NT2/D1 (cell line): ENCODE results near the gene MT1M.

Source experiments
- DNase-seq: peaks from one replicate; pipeline ENCODE4 v3.0.0-alpha.2; 2011; ENCODE audit warnings: low read depth, low spot score
- H3K27me3 ChIP-seq: 2 replicates; pipeline ENCODE4 v1.6.0; 2011; ENCODE audit warnings: mild to moderate bottlenecking; ENCODE audit not compliant: insufficient read length, insufficient read depth
- H3K36me3 ChIP-seq: 2 replicates; pipeline ENCODE4 v1.6.1; 2011; ENCODE audit warnings: mild to moderate bottlenecking, low read length, mixed read lengths; ENCODE audit not compliant: insufficient read depth, insufficient read length
- H3K4me1 ChIP-seq: 2 replicates; pipeline ENCODE4 v1.5.1; 2011; ENCODE audit not compliant: insufficient read depth, insufficient read length
- H3K4me3 ChIP-seq: 2 replicates; pipeline ENCODE4 v1.5.1; 2011; ENCODE audit warnings: low read depth; ENCODE audit not compliant: insufficient read length
- H3K9ac ChIP-seq: 2 replicates; pipeline ENCODE4 v1.6.0; 2011; ENCODE audit warnings: low read depth; ENCODE audit not compliant: insufficient read length
- H3K9me3 ChIP-seq: 2 replicates; pipeline ENCODE4 v1.5.1; 2011; ENCODE audit warnings: mild to moderate bottlenecking, low read length; ENCODE audit not compliant: insufficient read depth
- SUZ12 ChIP-seq: IDR thresholded peaks from 2 replicates; pipeline ENCODE4 v1.6.1; 2011; ENCODE audit not compliant: insufficient read length, insufficient read depth; ENCODE audit errors: extremely low read depth
- YY1 ChIP-seq: IDR thresholded peaks from 2 replicates; pipeline ENCODE4 v1.6.1; 2011; ENCODE audit not compliant: insufficient read length, insufficient read depth
- ZNF274 ChIP-seq: IDR thresholded peaks from 2 replicates; pipeline ENCODE4 v1.6.1; 2011; ENCODE audit warnings: mild to moderate bottlenecking, low read depth, low read length

The MT1M gene

DNA sequence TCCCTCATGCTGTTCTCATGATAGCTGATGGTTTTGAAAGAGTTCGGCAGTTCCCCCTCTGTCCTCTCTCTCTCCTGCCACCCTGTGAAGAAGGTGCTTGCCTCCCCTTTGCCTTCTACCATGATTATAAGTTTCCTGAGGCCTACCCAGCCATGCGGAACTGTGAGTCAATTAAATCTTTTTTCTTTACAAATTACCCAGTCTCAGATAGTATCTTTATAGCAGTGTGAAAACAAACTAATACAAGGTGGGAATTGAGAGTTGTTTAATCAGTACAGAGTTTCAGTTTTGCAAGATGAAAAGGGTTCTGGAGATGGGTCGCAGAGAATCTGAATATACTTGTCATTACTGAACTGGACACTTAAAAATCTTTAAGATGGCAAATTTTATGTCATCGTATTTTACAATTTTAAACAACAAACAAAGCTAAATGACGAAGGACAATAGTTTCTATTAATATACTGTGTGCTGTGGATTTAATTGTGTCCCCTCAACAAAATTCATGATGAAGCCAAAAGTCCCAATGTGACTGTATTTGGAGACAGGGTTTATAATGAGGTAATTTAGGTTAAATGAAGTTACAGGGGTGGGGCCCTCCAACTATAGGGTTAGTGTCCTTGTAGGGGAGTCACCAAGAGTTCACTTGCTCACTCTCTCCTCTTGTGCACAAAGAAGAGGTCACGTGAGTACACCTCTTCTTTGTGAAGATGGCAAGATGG is 38.7 kb upstream of the MT1M start:
- no peak for DNase-seq
- Histone ChIP-seq H3K9me3 (no peaks in the 10 kb centered on the region), H3K9ac (no peak overlapping the region)

DNA sequence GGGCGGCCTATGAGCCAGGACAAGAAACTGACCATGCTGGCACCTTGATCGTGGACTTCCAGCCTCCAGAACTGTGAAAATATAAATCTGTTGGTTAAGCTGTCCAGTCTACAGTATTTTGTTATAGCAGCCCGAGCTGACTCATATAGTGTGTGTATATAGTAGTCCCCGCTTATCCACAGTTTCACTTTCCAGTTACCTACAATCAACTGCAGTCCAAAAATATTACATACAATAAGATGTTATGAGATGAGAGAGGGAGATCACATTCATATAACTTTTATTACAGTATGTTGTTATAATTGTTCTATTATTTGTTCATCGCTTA is 38.2 kb upstream of the MT1M start:
- Histone ChIP-seq H3K9ac (no peak overlapping the region), H3K36me3 (no peaks in the 10 kb centered on the region), H3K4me1 (peaks cover 6% of the 10 kb centered on the region), H3K9me3 (no peaks in the 10 kb centered on the region), H3K4me3 (no peak overlapping the region), H3K27me3 (peaks cover 32% of the 10 kb centered on the region)
- TF ChIP-seq ZNF274 = no peak
- TF ChIP-seq YY1 = no peak
- TF ChIP-seq SUZ12 = no peak
- DNase-seq = no peak

More for the DNA sequence above, 38.7 kb upstream of the MT1M start:
- peaks cover 37% of the 10 kb centered on the region for H3K27me3 ChIP-seq
- TF ChIP-seq ZNF274 (no peak), SUZ12 (no peak), YY1 (no peak)
- H3K4me3 ChIP-seq = no peak overlapping the region
- H3K36me3 ChIP-seq = no peaks in the 10 kb centered on the region
- H3K4me1 ChIP-seq = peaks cover 8% of the 10 kb centered on the region

DNA sequence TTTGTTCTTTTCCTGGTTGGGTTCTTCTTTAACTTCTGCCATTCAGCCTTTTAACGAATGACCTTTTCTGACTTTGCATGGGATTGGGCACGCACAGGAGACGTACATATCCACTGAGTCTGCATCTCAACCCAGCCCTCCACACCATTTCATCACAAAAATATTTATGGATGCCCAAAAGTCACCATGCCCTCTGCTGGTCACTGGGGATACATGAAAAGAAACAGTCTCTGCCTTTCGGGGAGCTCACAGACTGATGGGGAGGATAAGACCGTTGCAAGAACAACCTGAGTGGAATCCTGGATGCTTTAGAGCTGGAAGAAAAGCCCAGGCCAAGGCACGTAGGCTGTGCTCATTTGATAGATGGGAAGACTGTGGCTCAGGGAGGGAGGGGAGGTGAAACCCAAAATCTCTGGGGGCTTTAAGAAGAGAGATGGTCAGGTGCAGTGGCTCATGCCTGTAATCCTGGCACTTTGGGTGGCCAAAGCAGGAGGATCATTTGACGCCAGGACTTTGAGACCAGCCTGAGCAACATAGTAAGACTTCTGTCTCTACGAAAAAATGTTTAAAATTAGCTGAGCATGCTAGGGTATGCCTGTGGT is 32.0 kb upstream of the MT1M start:
- H3K9ac ChIP-seq = no peak overlapping the region
- no peak overlapping the region for H3K4me3 ChIP-seq
- peaks cover 2% of the 10 kb centered on the region for H3K4me1 ChIP-seq
- H3K9me3 ChIP-seq = no peaks in the 10 kb centered on the region
- no peaks in the 10 kb centered on the region for H3K27me3 ChIP-seq
- DNase-seq = no peak
- TF ChIP-seq YY1 (no peak), SUZ12 (no peak), ZNF274 (no peak)
- no peaks in the 10 kb centered on the region for H3K36me3 ChIP-seq

DNA sequence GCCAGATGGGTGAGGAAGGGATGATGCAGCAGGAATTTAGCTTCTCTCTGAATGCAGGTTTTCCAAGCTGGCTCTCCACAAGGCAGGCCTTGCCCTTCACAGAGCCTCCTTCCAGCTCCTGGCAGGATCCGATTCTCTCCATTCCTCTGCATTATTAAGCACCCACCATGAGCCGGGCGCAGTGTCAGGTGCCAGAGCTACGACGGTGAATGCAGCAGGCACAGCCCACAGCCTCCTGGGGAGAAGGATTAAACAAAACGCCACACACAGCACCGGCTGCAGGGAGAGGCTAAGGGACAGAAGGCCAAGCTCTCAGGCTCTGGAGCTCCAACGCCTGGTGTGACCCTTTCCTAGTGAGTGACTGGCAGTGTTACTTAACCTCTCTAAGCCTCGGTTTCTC is 31.1 kb upstream of the MT1M start:
- H3K9me3 ChIP-seq = no peaks in the 10 kb centered on the region
- no peak overlapping the region for H3K4me3 ChIP-seq
- TF ChIP-seq SUZ12 (no peak), ZNF274 (no peak)
- no peaks in the 10 kb centered on the region for H3K27me3 ChIP-seq
- DNase-seq = no peak
- H3K36me3 ChIP-seq = no peaks in the 10 kb centered on the region
- H3K4me1 ChIP-seq = peaks cover 2% of the 10 kb centered on the region
- H3K9ac ChIP-seq = no peak overlapping the region

DNA sequence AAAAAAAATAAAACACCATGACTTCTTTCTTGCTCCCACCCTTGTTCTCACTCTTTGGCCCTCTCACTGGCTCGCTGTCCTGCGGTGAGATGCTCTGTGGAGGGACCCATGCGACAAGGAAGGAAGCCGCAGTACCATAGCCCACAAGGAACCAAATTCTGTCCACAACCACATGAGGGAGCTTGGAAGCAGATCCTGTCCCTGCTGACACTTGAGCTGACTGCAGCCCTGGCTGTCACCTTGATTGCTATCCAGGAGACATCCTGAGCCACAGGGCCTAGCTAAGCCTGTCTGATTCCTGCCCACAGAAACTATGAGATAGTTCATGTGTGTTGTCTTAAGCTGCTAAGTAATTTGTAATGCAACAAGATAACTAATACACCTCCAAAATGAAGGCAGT is 28.9 kb upstream of the MT1M start:
- no peak for DNase-seq
- no peak for TF ChIP-seq ZNF274
- TF ChIP-seq SUZ12 = no peak
- TF ChIP-seq YY1 = no peak
- H3K4me1 ChIP-seq = peaks cover 6% of the 10 kb centered on the region
- H3K36me3 ChIP-seq = no peaks in the 10 kb centered on the region
- no peaks in the 10 kb centered on the region for H3K27me3 ChIP-seq
- no peak overlapping the region for H3K9ac ChIP-seq
- H3K4me3 ChIP-seq = no peak overlapping the region
- no peaks in the 10 kb centered on the region for H3K9me3 ChIP-seq

DNA sequence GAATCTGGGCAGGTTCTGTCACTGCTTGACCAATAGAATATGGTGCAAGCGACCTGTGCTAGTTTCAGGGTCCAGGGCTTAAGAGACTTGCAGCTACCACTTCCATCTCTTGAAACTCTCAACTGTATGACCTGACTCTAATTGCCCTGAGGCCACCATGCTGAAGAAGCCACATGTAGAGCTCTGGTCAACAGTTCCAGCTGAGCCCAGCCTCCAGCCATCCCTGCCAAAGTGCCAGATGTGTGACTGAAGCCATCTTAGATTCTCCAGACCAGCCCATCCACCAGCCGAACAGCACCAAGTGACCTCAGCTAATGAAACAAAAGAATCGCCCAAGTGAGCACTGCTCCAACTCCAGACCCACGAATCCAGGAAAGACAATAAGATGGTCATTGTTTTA is 27.5 kb upstream of the MT1M start:
- DNase-seq = no peak
- H3K36me3 ChIP-seq = peaks cover 6% of the 10 kb centered on the region
- H3K27me3 ChIP-seq = no peaks in the 10 kb centered on the region
- H3K4me3 ChIP-seq = no peak overlapping the region
- no peak overlapping the region for H3K9ac ChIP-seq
- H3K9me3 ChIP-seq = no peaks in the 10 kb centered on the region
- peaks cover 7% of the 10 kb centered on the region for H3K4me1 ChIP-seq
- TF ChIP-seq YY1 = no peak
- no peak for TF ChIP-seq ZNF274
- TF ChIP-seq SUZ12 = no peak

DNA sequence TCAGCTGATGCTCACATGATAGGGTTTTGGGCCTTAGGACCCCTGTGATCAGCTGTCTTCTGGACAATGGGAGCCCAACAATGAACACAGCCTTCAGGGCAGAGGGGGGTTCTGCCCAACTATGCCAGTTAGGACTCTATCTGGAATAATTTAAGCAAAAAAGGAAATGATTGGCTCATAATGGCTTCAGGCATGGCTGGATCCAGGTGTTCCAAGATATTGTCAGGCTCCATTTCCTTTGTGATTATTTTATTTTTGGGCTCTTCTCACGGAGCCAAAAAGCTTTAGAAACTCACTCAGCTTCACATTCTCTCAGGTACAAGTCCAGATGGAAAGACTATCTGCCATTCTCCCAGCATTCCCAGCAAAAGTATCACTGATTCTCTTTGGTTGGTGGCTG is 27.0 kb upstream of the MT1M start:
- Histone ChIP-seq H3K27me3 (no peaks in the 10 kb centered on the region), H3K9ac (no peak overlapping the region), H3K4me1 (peaks cover 12% of the 10 kb centered on the region), H3K9me3 (no peaks in the 10 kb centered on the region), H3K36me3 (peaks cover 6% of the 10 kb centered on the region), H3K4me3 (no peak overlapping the region)
- DNase-seq = no peak
- no peak for TF ChIP-seq YY1
- TF ChIP-seq SUZ12 = no peak
- no peak for TF ChIP-seq ZNF274
